NT2/D1 (cell line): ENCODE results near the gene TSGA10.

ENCODE experiments used
- YY1 ChIP-seq: IDR thresholded peaks from 2 replicates; pipeline ENCODE4 v1.6.1; 2011; ENCODE audit not compliant: insufficient read length, insufficient read depth
- ZNF274 ChIP-seq: IDR thresholded peaks from 2 replicates; pipeline ENCODE4 v1.6.1; 2011; ENCODE audit warnings: mild to moderate bottlenecking, low read depth, low read length

DNA sequence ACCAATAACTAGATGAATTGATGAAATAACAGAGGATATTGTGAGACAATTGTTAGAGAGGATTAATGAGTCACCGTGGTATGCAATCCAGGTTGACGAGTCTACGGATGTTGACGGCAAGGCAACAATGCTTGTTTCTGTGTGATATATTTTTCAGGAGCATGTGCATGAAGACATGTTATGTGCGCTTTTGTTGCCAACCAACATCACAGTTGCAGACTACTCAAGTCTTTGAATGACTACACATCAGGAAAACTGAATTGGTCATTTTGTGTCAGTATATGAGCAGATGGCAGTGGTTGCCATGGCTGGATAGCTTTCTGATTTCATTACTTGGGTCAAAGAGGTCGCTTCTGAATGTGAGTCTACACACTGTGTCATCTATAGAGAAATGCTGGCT lies 122.0 kb downstream of the TSGA10 start:
- no peak for TF ChIP-seq YY1
- TF ChIP-seq ZNF274: no peak
